ENCODE results near the gene CAPS.

- TF ChIP-seq EZH2 (IDR thresholded peaks at IDR 0.05; ENCODE audit: borderline replicate concordance, low read depth, low read length, poor library complexity, severe bottlenecking) = no peak
- TF ChIP-seq CTCF (conservative IDR thresholded peaks at IDR 0.05; ENCODE audit: low read depth, low read length) = no peak
Observed at GRCh38 chr19:5903624-5904351, 10.3 kb upstream of the CAPS start, which contains the start of gene NDUFA11.
